Stimulated activated CD4-positive, alpha-beta T cell treated with anti-CD3 and anti-CD28 coated beads, Interleukin-1b, Interleukin-23, amount 100 ng/mL, for 48 hours (primary cell): ENCODE measurements around the gene COQ9.
A peak's percentile ranks its signal among the peaks of the same experiment; 100 is the strongest.
"Not testable (repeated sequence)": the region's sequence is repeated elsewhere in the genome, so short reads cannot be mapped to it uniquely, and the experiment has no call there.

ENCODE experiments used
- DNase-seq: peaks from one replicate; pipeline ENCODE4 v3.0.0-alpha.2; 2020

Gene COQ9

DNA sequence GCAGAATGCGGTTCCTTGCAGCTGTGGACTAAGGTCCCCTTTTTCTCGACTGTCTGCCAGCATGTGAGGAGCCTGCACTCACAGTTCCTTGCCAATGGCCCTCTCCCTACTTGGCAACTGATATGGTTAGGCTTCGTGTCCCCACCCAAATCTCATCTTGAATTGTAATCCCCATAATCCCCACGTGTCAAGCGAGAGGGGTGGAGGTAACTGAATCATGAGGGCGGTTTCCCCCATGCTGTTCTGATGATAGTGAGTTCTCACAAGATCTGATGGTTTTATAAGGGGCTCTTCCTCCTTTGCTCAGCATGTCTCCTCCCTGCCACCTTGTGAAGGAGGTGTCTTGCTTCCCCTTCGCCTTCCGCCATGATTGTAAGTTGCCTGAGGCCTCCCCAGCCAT is 20.0 kb upstream of the COQ9 start:
- no peak for DNase-seq

DNA sequence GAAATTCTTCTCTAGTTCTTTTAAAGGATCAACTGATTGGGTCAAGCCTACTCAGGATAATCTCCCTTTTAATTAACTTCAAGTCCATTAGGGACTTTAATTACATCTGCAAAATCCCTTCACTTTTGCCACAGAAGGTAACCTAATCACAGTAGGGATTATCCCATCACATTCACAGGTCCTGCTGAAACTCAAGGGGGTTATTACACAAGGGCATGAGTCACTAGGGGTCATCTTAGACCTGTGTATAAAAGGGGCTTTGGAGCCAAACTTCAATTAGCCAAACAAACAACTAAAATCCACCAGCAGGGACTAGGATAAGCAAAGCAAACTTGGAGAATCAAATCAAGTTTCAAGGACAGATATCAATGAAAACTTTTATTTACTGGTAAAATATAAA is 19.5 kb upstream of the COQ9 start:
- DNase-seq = no peak

DNA sequence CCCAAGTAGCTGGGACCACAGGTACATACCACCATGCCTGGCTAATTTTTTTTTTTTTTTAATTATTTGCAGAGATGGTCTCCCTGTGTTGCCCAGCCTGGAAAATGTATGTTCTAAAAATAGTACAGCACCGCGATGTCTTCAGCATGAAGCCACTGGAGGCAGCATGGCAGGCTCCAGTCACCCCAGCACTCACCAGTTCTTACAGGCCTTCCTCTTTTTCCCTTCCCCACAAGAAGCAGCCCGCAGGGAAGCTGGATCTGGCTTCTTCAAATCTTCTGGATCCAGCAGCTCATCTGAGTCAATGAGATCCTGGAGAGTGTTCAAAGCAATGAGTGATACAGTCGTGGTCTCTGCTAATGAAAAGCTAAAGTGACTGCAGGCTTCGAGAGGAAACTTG is 16.3 kb upstream of the COQ9 start:
- no peak for DNase-seq

DNA sequence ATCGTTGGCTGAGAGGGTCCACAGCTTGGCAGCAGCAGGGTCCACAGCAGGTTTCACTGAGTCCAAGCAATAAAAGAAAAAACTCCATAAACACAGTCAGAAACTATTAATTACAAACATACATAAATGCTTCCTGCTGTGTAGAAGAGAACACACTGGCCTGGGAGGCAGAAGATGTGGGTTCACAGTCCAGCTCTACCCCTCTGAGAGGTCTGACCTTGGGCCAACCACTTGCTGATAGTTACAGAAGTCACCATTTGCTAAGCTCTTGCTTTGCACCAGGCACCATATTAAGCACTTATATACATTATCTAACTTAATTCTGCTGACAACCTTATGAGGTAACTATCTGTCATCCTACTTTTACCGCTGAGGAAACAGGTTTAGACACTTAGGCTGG is 14.8 kb upstream of the COQ9 start:
- no peak for DNase-seq

DNA sequence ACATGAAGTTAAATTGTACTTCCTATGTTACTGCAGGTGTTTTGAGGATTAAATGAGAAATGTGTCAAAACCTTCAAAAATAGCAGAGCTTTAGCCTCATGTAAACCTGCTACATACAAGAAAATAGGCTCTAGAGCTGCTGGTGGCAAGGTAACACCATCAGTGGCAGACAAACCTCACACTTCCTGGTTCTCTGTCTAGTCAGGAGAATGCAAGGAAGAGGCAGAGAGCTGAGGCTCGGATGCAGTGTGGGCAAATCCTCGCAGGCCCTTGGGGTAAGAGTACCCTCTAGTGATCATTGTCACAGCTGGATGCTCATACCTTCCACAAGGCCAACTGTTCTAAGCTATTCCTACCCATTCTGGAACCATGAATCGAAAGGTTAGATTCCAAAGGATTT is 14.3 kb upstream of the COQ9 start:
- no peak for DNase-seq

DNA sequence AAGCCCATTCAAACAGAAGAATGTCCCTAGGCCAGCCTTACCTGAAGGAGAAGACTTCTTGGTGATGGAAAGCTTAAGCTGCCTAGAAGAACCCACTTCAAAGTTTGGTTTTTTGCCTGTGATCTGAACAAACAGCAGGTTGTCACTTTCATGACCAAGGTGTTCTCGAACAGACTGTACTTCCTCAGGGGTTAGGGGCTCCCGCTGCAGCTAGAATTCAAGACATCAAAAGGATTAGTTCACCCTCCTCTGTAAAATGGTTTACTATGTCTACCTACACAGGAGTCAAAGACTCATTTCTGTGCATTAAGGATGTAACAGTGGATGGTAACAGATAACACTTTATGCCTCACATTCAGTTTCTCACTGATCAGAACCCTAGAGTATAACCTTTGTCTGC is 13.3 kb upstream of the COQ9 start:
- no peak for DNase-seq

DNA sequence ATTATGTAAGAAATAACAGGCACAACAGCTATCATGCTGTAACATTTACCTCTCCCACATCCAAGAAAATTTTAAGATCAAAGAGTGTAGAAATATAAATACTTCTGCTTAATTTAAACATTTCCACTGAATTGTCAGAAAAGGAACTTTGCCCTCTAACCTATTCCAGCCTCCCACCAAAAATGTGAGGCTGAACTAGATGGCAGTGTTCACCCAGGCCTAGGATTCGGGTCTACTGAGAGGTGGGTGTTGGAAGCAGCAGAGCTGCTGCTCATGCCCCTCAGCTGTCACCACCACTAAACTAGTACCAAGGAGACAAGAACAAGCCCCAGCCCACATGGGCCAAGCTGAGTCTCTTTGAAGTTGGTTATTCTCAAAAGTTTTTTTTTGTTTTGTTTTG is 11.4 kb upstream of the COQ9 start:
- DNase-seq = no peak

DNA sequence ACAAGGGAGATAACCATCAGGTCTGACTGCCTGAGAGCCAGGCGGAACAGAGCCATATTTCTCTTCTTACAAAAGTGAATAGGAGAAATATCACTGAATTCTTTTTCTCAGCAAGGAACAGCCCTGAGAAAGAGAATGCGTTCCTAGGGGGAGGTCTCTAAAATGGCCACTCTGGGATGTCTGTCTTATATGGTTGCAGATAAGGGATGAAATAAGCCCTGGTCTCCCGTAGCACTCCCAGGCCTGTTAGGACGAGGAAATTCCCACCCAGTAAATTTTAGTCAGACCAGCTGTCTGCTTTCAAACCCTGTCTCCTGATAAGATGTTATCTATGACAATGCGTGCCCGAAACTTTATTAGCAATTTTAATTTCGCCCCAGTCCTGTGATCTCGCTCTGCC is 7.3 kb upstream of the COQ9 start:
- DNase-seq = not testable (repeated sequence)

DNA sequence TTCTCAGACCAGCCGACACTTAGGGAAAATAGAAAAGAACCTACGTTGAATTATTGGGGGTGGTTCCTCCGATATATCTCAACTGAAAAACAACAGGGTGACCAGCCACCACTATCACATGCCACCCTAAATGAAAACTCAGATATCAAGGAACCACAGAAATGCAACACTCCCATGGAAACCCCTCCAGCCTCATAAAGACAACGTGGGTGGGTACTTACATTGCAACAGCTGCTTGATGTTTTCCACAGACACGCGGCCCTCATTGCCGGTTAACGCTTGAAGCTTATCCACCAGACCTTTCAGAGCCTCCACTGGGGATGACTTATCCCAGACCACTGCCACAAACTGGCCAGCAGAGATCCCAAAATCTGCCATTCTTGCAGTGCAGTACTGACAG is 6.7 kb upstream of the COQ9 start:
- not testable (repeated sequence) for DNase-seq

DNA sequence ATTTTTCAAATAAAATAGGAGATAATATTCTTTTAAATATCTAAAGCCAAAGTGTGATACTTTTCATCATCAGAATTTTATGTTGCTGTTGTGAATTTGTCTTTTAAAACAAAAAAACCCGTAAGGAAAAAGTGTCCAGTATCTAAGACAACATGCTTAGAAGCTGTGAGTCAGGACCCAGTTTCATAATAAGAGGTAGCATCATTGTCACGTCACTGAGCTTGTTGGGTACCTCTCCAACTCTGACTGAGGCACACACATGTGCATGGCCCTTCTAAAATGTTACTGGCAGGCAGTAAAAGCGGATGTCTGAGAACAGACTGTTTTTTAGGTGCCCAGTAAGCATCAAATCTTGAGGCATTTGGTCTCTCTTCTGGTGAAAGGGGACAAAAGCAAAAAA is 2.6 kb upstream of the COQ9 start:
- no peak for DNase-seq

DNA sequence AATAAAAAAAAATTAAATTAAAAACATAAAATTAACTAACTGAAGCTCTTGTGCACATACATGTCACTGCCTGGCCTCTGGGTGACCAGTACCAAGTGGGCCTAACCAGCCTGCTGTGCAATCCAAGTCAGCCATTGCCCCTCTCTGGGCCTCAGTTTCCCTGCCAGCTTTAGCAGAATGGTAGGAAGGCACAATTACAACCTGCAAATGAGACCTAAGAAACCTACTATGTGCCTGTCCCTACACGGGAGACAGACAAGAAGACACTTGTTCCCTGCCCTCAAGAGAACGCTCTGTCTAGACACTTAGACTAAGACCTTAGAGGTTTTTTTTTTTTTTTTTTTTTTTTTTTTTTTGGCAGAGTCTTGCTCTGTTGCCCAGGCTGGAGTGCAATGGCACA is 1.8 kb upstream of the COQ9 start:
- DNase-seq = no peak

DNA sequence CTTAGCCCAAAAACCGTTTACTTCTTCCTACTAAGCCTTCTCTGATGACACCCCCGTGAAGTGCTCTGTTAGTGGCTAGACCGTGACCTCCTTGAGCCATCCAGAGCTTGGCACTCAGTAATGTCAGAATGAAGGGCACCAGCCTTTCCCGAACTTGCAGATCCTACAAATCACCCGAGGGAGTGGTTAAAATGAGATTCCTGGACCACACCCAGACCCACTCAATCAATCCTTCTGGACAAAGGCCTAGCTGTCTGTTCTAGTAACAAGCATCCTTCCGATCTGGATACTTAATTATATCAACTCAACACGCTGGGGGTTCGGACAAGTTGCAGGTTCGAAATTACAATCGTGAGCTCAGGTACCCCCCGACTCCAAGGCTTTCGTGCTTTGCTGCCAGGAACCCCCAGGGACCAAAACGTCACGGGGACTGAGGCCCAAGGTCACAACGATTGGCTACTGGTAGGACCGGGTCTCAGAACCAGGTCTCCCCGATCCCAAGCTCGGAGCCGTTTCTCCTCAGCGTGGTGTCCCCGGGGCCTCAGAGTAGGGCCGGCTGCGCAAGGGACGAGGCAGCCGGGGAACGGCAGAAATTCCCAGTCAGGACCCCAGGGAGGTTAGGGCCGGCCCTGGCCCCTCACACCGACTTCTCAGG is 621 bp upstream of the COQ9 start:
- DNase-seq = peak; percentile 18

DNA sequence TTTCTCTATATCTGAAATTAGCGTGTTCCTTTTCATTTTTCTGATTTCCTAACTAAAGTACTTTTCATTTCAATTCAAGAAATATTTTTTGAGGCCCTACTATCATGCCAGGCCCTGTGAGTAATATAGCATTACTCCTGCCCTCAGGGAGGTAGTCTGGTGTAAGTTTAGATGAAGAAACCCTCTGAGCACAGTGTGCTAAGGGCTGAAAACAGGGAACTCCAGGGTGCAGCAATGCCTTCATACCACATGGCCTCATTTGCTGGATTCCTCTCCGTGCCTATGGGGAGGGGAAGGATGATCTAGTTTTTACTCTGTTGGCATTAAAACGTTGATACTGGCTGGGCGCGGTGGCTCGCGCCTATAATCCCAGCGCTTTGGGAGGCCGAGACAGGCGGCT is 4.7 kb downstream of the COQ9 start:
- no peak for DNase-seq

DNA sequence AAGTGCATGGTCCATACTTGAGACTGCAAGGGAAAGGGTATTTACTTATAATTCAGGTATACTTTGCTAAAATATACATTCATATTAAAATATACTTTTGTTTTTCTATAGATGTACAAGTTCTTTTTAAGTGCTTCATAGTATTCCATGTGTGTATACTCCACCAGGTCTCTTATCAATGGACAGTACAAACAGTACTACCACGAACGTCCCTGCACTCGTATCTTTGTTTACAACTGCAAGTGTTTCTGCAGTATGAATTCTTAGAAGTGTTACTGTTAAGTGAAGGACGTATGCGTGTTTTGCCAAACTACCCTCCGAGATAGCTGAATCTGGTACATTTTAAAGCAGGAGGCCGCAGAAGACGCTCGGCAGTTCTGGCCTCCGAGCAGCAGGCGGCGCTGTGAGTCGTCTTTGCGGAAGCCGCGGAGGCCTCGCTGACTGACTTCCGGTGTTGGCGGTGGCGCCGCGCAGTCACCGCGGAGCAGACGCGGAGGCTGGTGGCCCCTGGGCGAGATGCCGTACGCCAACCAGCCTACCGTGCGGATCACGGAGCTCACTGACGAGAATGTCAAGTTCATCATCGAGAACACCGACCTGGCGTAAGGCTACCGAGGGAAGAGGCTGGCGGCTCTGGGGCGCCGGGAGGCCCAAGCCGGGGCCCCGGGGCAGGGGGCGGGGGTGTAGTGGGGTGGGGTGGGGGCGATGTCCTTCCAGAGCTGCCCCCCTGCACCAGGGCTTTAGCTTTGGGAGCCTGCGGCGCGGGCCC is 15.1 kb downstream of the COQ9 start, which contains the start of gene POLR2C:
Gene POLR2C, plus strand, starts transcription at position 471 of the 769 bp plus-strand sequence. Its CDS starts 46 bp downstream, at position 517.
- DNase-seq = peak; percentile 91

DNA sequence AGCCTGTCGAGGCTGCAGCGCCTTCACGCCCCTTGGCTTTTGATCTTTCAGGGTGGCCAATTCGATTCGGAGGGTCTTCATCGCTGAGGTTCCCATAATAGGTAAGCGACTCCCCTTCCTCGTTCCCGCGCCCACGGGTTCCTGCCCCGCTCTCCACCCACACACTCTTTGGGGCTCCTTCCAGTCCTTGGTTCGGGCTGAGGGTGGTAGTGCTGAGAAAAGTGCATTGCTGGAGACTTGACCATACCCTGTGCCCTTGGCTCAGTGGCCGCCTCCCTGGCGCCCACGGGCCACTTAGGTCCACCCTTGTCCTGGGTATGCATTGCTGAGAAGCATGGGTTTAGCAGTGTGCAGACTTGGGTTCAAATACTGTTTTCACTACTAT is 15.7 kb downstream of the COQ9 start:
- no peak for DNase-seq

DNA sequence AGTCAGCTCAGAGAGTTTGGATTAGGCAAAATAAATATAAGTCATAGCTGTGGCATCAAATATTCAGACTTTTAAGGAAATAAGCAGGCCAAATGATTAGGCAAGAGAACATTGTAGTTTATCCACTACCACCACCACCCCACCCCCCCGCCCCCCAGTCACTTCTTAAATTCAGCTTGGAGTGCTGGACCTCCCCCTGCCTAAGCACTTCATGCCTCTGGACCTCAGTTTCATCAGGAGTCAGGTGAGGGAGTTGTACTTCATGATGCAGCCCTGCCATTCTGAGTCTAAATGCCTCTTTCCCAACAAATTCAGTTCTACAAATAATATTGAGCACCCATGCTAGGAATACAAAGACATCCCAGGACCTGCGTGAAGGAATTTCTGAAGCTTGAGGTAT is 17.2 kb downstream of the COQ9 start:
- DNase-seq = no peak

DNA sequence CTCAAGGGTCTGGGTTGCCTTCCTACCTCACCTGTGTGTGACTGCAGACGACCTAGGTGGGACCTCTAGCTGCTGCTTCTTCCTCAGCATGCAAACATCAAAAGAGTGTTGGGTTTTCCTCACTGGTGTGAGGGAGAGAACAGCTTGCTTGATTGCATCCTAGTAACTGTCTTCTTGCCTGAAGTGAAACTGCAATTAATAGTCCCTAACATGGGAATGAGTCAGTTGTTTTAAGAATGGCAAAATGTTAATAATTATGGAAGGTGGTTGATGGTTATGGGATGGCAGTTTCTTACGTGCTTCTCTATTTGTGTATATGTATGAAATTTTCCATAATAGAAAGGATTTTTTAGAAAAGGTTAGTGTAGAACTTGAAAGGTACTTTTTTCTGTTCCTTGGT is 21.1 kb downstream of the COQ9 start:
- DNase-seq = no peak

DNA sequence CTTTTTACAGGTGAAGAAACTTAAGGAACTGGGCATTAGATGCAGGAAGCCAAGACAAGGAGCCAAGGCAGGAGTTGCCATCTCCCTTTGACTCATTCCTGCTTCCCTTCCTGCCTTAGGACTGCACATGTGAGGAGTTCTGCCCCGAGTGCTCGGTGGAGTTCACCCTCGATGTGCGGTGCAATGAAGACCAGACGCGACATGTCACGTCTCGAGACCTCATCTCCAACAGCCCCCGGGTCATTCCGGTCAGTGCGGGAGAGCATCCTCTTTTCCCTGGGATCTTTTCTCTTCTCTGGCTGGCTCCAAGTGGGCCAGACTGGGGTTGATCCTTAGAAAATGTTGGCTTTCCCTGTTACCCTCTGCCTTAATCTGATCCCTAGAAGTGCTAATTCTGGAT is 21.8 kb downstream of the COQ9 start:
- DNase-seq = no peak

DNA sequence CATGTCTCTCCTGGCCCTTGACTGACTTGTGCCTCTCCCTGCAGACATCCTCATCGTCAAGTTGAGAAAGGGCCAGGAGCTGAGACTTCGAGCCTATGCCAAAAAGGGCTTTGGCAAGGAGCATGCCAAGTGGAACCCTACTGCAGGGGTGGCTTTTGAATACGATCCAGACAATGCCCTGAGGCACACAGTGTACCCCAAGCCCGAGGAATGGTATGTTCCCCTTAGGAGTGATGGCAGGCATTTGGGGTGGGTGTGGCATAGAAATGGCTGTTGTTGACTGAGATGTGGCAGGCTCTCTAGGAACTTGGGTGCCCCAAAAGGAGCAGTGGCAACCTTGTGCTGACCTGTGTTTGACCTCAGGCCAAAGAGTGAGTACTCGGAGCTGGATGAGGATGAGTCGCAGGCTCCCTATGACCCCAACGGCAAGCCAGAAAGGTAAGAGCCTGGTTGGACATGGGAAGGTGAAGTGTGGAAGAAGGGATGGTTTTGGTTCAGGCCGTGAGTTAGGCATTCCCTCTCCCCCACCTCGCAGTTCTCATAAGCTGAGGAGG is 22.7 kb downstream of the COQ9 start:
- no peak for DNase-seq

DNA sequence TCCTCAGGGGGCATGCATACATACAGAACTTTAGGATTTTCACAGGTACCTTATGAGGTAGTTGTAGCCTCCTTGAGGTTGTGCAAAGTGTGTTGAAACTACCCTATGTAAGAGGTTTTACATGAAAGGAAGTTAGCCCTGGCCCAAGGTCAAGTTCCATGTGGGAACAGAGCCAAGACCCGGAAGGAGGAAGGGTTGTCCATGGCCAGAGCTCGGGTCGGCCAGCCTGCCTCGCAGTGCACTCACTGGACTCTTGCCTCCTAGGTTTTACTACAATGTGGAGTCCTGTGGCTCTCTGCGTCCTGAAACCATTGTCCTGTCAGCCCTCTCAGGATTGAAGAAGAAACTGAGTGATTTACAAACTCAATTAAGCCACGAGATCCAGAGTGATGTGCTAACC is 23.4 kb downstream of the COQ9 start:
- DNase-seq = no peak

DNA sequence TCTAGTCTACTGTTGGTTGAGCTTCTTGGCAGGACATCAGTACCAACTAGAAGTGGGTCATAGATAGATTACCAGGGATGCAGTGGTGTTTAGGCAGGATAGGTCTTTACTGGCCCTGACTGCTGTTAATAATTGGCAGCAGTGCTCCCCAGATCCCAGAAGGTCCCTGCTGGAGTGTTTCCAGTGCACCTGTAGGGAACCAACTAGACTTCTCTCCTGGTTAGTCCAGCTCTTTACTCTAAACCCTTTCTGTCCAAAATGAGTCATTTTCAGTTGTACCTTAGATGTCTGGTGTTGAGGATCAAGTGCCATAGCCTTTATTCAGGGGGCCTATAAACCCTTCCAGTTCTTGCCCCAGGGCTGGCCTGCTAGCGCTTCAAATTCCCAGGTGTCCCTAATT is 23.9 kb downstream of the COQ9 start:
- DNase-seq = no peak

DNA sequence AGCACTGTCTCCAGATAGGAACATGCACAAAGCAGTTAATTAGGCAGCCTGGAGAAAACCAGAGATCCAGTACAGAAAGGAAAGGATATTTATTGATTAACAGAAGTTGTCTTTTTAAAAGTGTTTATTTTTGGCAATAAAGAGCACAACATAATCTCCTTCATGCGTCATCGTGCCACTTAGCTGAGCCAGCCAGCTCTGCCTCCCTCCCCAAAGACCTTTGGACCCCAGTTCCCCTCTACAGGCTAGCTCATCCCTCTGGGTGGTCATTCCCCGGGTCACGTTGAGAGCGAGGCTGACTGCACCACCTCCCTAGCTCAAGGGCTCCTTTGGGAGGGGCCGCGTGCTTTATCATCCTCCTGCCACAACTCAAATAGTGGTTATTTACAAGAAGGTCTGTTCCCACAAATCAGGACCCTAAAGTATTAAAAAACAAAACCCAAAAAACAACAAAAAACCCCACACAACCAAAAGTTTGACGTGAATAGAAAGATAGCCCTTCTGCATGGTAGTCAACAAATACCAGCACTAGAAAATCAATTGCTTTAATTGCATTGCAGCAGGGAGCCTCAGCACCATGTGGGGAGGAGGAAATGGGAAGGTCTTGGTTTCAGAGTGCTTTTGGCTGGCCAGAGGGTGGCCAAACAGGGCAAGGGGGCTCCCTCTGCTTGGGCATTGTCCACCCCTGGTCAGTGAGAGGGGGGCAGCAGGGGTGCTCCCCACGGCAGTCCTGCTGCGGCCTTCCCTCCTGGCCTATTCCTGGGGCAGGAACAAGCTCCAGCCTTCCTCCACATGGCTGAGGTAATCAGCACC is 24.8 kb downstream of the COQ9 start:
- DNase-seq = no peak

DNA sequence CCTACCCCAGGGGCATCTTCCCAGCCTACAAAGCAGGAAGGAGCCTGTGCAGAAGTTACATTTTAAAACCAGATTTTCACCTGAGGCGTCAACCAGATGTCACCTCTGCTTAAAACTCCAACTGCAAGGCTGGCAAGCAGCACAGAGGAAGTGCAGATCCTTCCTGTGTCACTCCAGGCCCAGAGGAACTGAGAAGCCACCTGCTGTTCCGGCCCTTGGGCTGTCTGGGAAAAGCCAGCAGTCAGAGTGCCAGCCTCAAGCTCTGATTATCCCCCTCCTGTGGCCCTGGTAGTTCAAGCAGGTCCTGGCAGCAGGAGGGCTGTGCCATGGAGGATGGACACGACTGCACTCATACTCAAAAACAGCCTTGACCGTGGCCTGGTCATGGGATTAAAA is 25.4 kb downstream of the COQ9 start:
- no peak for DNase-seq
